Ovary (tissue), 3 donors: Measurements from ENCODE around the gene MCM9.

ENCODE experiments used
- POLR2A ChIP-seq: fragments of 450-650 bp; IDR thresholded peaks from one replicate; pipeline ENCODE4 v1.6.1; 2017; ENCODE audit warnings: antibody characterized with exemption, mild to moderate bottlenecking, moderate library complexity
- TF ChIP-seq, protein P1 (sequence below), 3 donors: fragments of 450-650 bp in 2 of 3; fragments of 200-600 bp in 1 of 3; IDR thresholded peaks; one replicate each; pipeline versions ENCODE4 v1.5.1 to v1.8.0; 2016 to 2022; ENCODE audit warnings: antibody characterized with exemption in 3 of 3, mild to moderate bottlenecking in 1 of 3
- donor health status: DM: no; HTN: no; CAD: no.

GRCh38 chr6:118914598-118914997, 20.4 kb downstream of the MCM9 start:
- TF ChIP-seq, protein P1, sequence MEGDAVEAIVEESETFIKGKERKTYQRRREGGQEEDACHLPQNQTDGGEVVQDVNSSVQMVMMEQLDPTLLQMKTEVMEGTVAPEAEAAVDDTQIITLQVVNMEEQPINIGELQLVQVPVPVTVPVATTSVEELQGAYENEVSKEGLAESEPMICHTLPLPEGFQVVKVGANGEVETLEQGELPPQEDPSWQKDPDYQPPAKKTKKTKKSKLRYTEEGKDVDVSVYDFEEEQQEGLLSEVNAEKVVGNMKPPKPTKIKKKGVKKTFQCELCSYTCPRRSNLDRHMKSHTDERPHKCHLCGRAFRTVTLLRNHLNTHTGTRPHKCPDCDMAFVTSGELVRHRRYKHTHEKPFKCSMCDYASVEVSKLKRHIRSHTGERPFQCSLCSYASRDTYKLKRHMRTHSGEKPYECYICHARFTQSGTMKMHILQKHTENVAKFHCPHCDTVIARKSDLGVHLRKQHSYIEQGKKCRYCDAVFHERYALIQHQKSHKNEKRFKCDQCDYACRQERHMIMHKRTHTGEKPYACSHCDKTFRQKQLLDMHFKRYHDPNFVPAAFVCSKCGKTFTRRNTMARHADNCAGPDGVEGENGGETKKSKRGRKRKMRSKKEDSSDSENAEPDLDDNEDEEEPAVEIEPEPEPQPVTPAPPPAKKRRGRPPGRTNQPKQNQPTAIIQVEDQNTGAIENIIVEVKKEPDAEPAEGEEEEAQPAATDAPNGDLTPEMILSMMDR (IDR thresholded peaks at IDR 0.05), result no peak
- no peak for TF ChIP-seq POLR2A
